ENCODE data around the gene NDUFA8. TPM values are rescaled to one million over a fixed set of nuclear protein-coding genes. Genes with fewer than 3 reads are reported as not detected.

NDUFA8 gene
- total RNA-seq, 1 donor from 2014 or later, result 32.4 TPM

DNA sequence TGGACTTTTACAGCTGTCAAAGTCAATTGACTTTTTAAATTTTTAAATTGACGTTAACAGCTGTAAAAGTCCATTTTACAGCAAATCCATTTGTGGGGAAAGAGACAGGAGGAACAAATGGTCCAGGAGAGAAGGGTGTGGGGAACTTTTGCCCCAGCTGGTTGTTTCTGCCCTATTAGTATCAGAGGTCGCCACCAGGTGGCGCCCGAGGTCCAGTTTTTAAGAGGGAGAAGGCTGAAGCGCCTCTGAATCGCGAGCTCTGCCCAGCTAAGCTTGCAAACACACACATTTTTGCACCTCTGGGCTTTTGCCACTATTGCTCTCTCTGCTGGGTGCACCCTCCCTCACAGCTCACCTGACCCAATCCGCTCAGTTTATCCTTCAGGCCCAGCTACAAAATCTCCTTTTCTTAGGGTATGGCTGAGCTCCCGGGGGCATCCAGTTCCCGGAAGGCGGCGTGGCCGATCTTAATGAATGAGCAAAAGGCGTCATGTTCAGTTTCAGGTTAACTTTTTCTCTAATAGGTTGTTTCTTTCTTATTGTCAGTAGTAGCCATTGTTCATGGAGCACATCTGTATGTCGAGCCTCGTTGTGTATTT is 60.2 kb downstream of the NDUFA8 start:
- Histone ChIP-seq H3K4me1 (peaks cover 4% of the 10 kb centered on the region), H3K9me3 (no peaks in the 10 kb centered on the region), H3K27ac (no peak overlapping the region), H3K4me3 (no peak overlapping the region), H3K27me3 (no peaks in the 10 kb centered on the region), H3K36me3 (no peaks in the 10 kb centered on the region)
- TF ChIP-seq, protein P1, sequence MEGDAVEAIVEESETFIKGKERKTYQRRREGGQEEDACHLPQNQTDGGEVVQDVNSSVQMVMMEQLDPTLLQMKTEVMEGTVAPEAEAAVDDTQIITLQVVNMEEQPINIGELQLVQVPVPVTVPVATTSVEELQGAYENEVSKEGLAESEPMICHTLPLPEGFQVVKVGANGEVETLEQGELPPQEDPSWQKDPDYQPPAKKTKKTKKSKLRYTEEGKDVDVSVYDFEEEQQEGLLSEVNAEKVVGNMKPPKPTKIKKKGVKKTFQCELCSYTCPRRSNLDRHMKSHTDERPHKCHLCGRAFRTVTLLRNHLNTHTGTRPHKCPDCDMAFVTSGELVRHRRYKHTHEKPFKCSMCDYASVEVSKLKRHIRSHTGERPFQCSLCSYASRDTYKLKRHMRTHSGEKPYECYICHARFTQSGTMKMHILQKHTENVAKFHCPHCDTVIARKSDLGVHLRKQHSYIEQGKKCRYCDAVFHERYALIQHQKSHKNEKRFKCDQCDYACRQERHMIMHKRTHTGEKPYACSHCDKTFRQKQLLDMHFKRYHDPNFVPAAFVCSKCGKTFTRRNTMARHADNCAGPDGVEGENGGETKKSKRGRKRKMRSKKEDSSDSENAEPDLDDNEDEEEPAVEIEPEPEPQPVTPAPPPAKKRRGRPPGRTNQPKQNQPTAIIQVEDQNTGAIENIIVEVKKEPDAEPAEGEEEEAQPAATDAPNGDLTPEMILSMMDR (IDR thresholded peaks at IDR 0.05), result peak; percentile 70 to 95 (median 86)
- TF ChIP-seq POLR2A (IDR thresholded peaks at IDR 0.05) (no peak), POLR2AphosphoS5 (IDR thresholded peaks at IDR 0.05; ENCODE audit: insufficient read depth in 1 of 2, low read depth in 1 of 2) (no peak)
- intact Hi-C loops (cut with DNase I), result no loop called here
- no peak for DNase-seq (ENCODE audit: extremely low spot score in 2 of 2)

DNA sequence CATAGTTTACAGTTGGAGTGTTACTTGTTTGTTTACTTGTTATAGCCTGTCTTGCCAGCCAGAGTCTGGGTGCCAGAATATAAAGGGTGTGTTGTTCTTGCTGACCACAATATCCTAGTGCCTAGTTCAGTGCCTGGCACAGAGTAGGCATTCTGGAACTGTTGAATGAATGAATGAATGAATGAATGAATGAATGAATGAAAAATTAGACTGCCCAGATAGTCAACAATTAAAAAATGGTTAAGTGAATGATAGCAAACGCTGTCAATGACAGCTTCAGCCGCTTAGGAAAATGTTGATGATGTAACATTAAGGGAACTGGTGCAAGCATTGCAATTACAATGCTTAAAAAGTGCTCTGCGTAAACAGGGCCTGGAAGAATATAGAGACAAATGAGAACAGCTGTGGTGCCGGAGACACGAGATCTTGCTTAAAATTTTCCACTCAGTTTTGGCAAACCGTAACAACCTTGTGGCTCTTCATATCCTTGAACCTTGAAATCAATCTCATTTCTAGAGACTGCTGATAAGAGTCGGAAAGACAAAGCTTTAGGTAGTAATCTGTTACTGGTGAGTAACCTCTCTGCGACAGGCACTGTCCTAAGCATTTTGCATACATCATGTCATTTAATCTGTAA is 61.8 kb downstream of the NDUFA8 start:
- TF ChIP-seq POLR2A (IDR thresholded peaks at IDR 0.05) (no peak), POLR2AphosphoS5 (IDR thresholded peaks at IDR 0.05; ENCODE audit: insufficient read depth in 1 of 2, low read depth in 1 of 2) (no peak)
- TF ChIP-seq, protein P1 (IDR thresholded peaks at IDR 0.05), result no peak
- Histone ChIP-seq H3K27ac (no peak overlapping the region), H3K36me3 (no peaks in the 10 kb centered on the region), H3K27me3 (no peaks in the 10 kb centered on the region), H3K4me3 (no peak overlapping the region), H3K9me3 (no peaks in the 10 kb centered on the region), H3K4me1 (peaks cover 10% of the 10 kb centered on the region)
- intact Hi-C loops (cut with DNase I), result no loop called here
- DNase-seq (ENCODE audit: extremely low spot score in 2 of 2), result no peak

DNA sequence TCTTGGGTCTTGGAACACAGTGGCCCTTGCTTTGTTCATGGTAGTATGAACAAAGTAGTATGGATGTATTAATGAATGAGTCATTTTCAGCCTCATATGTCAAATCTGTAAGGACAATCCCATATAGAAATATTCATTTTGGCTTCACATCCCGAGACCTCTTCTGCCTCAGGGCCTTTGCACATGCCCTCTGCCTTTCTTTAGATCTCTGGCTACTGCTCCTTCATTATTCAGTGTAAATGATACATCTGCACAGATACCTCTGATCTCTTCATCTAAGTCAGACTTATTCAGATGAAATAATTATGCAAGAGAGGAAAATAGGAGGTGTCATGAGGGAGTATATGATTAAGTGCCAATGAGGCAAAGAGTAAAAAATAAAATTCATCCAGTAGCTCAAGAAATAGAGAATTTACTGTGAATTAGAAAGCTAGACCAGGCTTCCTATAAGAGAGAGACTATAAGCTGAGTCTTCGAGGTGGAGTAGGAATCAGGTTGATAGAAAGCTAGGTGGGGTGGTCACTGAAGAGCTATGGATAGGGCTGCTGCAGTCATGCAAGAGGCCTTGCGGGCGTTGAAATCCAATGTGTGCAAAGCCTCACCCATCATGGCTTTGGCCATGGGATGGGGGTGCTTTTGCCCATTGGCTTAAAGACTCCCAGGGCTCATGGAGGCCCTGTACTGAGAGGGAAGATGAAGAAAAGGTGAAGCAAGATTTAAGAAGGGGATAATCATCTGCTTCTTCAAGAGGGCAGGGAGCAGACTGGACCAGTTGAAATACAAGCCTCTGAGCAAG is 62.8 kb downstream of the NDUFA8 start:
- DNase-seq (ENCODE audit: extremely low spot score in 2 of 2), result no peak
- no peak overlapping the region for H3K27ac ChIP-seq
- TF ChIP-seq POLR2AphosphoS5 (IDR thresholded peaks at IDR 0.05; ENCODE audit: insufficient read depth in 1 of 2, low read depth in 1 of 2) (no peak), POLR2A (IDR thresholded peaks at IDR 0.05) (no peak)
- TF ChIP-seq, protein P1 (IDR thresholded peaks at IDR 0.05), result no peak
- H3K4me1 ChIP-seq, result peaks cover 18% of the 10 kb centered on the region
- no peaks in the 10 kb centered on the region for H3K36me3 ChIP-seq
- intact Hi-C loops (cut with DNase I), result no loop called here
- H3K9me3 ChIP-seq, result no peaks in the 10 kb centered on the region
- no peaks in the 10 kb centered on the region for H3K27me3 ChIP-seq
- H3K4me3 ChIP-seq, result no peak overlapping the region

DNA sequence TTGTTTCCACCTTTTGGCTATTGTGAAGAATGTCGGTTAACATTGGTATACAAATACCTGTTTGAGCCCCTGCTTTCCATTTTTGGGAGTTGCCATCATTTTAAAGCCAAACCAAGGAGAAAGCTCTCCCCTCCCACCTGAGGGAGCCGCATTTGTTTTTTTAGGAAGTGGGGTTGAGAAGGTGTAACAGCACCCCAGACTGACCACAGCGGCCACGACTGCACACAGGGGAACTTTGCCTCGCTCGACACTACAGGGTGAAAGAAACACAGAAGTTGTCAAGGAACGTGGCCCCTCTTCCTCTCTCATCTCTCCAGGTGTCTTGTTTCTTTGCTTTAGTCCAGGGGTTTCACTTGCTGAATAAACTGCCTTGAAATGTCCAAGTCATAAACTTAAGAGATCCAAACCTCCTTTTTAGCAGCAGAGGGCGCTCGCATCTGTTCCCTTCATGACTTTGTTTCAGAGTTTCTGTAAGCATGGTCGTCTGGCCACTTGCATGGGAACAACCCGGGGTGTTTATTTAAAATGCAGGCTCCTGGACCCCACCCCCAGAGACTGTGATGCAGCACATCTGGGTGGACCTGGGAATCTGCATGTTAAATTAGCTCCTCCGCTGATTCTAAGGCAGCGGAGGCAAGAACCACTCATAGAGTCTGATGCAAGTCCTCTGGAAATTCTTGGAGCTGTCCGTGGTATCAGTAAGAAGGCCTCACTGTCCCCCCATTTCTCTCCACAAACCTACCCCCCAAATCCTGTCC is 64.4 kb downstream of the NDUFA8 start:
- no peak for DNase-seq (ENCODE audit: extremely low spot score in 2 of 2)
- no peaks in the 10 kb centered on the region for H3K36me3 ChIP-seq
- H3K4me3 ChIP-seq, result no peak overlapping the region
- H3K27me3 ChIP-seq, result no peaks in the 10 kb centered on the region
- peaks cover 34% of the 10 kb centered on the region for H3K4me1 ChIP-seq
- no peaks in the 10 kb centered on the region for H3K9me3 ChIP-seq
- intact Hi-C loops (cut with DNase I), result no loop called here
- TF ChIP-seq POLR2A (IDR thresholded peaks at IDR 0.05), result no peak
- TF ChIP-seq POLR2AphosphoS5 (IDR thresholded peaks at IDR 0.05; ENCODE audit: insufficient read depth in 1 of 2, low read depth in 1 of 2), result no peak
- TF ChIP-seq, protein P1 (IDR thresholded peaks at IDR 0.05), result peak in 2 of 3 experiments; percentile 26 to 48
- no peak overlapping the region for H3K27ac ChIP-seq

Small RNAs within 50 kb of the gene (microRNA-seq; reads per million reads assigned to microRNA genes)
- not detected for gene MIR4478 (ENCODE audit: borderline number of aligned reads, borderline replicate concordance)

Small RNAs within 50 kb of the gene (small RNA-seq; reads per million reads assigned to genes)
- gene MIR4478, result not detected

Other genes starting within 250 kb of the NDUFA8 start
- gene TTLL11, start 66.5 kb downstream of the NDUFA8 start, total RNA-seq, result 11.0 TPM
- gene MORN5, start 129 bp upstream of the NDUFA8 start, total RNA-seq, result not detected
- gene LHX6, start 69.2 kb upstream of the NDUFA8 start, total RNA-seq, result 8.1 TPM
- 11.3 TPM for gene RBM18, start 105.1 kb upstream of the NDUFA8 start, total RNA-seq
- 38.5 TPM for gene MRRF, start 105.1 kb upstream of the NDUFA8 start, total RNA-seq
- 12.0 TPM for gene PTGS1, start 211.2 kb upstream of the NDUFA8 start, total RNA-seq

Measured in vagina (tissue), 2 donors.